DMS114 treated with DMSO at 0.1 percent for 48 hours (cell line): ENCODE results near the gene VPS54.
"Not testable (repeated sequence)": the region's sequence is repeated elsewhere in the genome, so short reads cannot be mapped to it uniquely, and the experiment has no call there.

Source experiments
- DNase-seq: peaks from one replicate; lab custom pipeline; 2025; ENCODE audit not compliant: unreplicated experiment; lab: John Stamatoyannopoulos, UW

The VPS54 gene

GRCh38 chr2:64023485-64024258 lies 4.4 kb upstream of the VPS54 start:
- DNase-seq, result no peak

GRCh38 chr2:64021578-64021977 lies 2.4 kb upstream of the VPS54 start:
- DNase-seq, result no peak

DNA sequence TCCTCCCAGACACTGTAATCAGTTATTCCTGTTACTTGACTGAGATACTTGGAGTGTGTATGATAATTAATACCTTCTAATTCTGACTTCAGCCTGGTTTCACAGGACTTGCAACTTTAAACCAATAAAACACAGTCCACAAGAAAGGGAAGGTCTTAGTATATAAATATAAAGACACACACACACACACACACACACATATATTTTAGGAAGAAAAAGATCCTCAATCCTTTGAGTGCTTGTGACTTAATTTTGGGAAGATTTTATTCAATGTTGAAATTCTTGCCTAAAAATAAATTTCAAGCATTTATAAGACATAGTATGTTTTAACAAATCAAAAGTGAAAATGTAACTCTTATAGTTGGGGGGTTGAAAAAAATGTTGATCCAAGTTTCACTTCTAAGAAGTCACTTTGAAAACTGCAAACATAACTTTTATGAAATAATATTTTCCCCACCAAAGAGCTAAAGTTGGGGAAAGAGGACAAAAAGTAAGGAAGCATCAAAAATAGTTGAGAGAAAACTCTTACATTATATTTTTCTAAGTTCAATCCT lies 824 bp upstream of the VPS54 start:
- peak; percentile 50 for DNase-seq

DNA sequence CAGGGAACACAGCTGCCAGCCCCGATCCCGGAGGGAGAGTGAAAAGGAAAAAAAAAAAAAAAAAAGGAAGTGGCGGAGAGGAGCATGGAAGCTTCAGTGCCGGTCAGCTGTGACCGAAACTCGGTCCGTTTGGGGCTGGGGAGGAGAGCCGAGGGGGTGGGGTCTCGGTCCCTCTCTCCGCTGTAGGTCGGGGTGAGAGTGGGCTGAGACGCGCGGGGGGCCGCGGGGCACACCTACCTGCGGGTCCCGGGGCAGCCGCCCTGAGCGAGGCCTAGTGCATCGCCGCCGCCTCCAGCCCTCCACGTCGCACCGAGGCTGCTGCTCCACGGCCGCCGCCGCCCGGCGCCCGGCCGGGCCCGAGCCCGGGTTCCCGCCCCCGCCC lies 536 bp downstream of the VPS54 start:
- no peak for DNase-seq

DNA sequence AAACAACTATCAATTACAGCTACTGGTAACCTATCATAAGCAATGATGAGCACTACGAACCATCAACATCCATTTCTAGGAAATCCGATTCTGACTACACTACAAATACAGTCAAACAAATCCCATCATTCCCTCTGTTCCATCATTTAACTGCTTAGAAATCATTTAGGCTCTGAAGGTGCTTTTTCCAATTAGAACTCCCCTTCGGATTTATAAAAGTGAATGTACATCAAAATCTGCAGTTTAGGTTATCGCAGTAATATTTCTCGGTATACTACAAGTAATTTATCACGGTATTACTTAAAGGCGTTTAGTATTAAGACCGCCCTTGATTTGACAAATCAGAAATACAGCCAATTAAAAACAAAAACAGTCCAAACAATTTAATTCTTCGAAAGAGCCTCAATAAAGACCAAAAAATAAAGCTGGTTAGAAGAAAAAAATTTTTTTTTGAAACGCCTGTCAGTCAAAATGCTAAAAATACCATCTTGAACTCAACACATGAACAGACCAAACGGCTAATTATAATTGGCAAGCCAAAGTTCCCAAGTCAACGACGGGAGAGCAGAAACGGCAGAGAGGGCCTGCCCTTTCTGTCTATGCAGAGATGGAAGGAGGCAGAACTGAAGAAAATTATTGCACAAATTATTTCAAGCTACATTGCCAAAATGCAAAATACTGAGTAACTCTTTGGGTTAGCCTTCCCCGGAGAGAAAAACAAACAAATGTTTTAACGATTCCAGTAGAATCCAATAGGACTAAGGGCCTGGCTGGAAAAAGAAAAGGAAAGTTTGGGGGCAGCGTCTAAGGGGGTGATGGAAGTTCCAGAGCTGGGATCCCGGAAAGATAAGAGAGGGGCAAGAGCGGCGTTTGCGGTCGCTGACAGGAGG lies 1.2 kb downstream of the VPS54 start:
- peak; percentile 39 for DNase-seq

DNA sequence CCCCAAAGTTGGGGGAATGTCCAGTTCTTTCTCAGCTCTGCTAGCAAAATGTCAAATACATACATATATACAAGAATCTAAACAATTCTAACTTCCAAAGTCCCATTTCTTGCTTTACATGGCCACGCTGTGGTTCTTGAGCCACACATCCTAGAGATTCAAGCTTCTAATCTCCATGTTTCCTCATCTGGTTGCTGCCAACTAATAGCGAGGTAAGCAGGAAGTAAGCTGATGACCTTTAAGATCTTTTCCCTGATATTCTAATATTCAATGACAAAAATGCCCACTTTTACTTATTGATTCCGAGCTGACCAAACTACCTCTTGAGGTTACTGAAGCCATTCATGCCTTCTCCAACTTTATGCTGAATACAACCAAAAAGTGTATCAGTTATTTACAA lies 3.3 kb downstream of the VPS54 start:
- no peak for DNase-seq

DNA sequence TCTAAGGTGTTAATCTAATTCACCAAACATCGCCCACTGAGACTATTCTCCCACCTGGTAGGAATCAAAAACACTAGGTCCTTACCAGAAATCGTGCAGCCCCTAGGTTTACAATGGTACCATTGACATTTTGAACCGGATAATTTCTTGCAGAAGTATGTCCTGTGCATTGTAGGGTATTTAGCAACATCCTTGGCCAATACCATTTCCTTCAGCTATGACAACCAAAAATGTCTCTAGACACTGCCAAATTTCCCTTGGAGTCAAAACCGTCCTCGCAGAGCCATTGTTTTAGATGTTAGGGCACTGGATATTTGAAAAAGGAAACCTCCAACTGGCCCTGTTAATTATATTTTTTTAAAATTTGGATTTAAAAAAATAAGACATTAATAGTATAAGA lies 3.8 kb downstream of the VPS54 start:
- DNase-seq, result no peak

- no peak for DNase-seq
These were observed 4.6 kb downstream of the VPS54 start for GRCh38 chr2:64014628-64015027.

DNA sequence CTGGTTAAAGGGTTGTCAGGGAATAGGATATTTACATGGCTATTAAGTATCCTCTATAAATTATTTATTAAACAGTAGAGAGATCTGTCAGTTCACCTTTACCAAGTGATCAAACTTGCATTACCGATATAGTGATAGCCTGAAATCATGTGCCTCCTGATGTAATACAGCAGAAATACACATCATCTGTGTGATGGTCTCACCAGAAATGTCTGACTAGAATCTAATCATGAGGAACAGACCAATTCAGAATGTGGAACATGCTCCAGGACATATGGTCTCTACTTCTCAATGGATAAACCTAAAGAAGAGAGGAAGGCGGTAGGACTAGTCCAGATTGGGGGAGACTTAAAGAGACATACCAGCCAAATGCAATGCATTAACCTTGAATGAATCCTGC lies 6.2 kb downstream of the VPS54 start:
- DNase-seq, result no peak

- DNase-seq, result no peak
These were observed 7.1 kb downstream of the VPS54 start for GRCh38 chr2:64012115-64012514.

- no peak for DNase-seq
These were observed 10.7 kb downstream of the VPS54 start for GRCh38 chr2:64008434-64009009.

DNA sequence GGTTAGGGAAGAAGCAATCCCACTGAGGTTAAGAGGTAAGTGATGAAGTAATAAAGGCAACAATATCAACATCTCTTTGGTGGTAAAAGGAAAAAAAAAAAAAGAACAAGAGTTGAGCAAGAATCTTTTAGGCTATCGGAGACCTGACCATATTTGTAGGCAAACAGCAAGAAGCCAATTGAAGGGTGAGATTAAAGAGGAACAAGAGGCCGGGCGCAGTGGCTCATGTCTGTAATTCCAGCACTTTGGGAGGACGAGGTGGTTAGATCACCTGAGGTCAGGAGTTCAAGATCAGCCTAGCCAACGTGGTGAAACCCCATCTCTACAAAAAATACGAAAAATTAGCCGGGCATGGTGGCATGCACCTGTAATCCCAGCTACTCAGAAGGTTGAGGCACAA lies 11.3 kb downstream of the VPS54 start:
- no peak for DNase-seq

DNA sequence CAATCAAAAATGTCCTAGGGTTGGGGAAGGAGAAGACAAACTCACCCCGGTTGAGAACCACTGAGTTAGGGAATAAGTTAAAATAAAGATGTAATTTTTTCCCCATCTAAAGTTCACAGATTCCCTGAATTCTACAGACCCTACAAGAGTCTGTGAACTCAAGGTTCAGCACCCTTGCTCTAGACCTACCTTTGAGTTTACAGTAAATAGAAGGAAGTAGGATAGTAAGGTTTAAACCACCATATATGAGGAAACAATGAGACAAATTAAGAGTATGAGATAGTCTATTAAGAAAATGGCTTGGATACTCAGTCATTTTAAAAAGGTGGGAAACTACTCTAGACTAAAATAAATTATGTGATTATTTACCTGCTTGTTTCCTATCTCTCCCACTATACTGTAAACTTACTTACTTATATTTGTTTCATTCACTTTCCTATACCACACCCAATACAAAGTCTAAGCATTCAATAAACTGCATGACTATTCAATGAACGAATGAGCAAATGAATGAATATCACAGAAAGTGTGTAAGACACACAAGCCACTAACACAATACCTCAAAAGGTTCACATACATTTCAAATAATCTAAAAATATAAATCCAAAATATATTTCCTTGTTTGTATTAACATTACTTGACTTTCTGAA lies 13.4 kb downstream of the VPS54 start:
- DNase-seq, result no peak

GRCh38 chr2:64003239-64003638 lies 16.0 kb downstream of the VPS54 start:
- no peak for DNase-seq

- no peak for DNase-seq
These were observed 17.7 kb downstream of the VPS54 start for GRCh38 chr2:64001382-64002101.

GRCh38 chr2:64000630-64001381 lies 18.4 kb downstream of the VPS54 start:
- DNase-seq, result no peak

DNA sequence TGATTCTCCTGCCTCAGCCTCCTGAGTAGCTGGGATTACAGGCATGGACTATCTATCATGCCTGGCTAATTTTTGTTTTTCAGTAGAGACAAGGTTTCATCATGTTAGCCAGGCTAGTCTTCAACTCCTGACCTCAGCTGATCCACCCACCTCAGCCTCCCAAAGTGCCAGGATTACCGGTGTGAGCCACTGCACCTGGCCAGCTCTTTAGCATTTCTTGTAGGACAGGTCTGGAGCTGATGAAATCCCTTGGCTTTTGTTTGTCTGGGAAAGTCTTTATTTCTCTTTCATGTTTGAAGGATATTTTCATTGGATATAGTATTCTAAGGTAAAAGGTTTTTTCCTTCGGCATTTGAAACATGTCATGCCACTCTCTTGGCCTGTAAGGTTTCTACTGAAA lies 20.2 kb downstream of the VPS54 start:
- DNase-seq, result no peak

GRCh38 chr2:63996582-63997198 lies 22.5 kb downstream of the VPS54 start:
- DNase-seq, result not testable (repeated sequence)

DNA sequence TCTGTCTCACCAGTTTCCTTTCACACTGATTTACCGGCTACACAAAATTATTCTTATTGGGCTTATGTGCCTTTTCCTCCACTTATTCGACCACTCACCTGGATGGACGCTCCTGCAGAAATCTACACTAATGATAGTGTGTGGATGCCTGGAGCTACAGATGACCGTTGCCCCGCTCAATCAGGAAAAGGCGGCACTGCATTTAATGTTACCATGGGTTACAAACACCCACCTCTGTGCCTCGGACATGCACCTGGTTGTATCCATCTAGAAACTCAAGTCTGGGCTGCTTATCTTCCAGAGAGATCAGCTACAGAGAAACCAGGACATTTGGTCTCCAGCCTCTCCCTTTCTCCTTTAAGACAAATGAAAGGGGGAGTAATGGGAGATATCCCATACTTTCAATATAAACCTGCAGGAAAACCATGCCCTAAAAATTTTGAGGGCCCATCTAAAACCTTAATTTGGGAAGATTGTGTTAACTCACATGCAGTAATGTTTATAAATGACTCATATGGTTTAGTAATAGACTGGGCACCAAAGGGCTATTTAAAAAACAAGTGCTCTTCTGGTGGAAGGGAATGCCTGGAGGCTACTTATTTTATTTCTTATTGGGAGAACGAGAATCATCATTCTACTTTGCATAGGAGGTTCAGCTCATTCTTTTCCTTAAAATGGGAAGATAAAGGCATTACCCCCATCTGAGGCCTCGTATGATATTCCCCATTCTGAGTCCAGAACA lies 24.7 kb downstream of the VPS54 start:
- not testable (repeated sequence) for DNase-seq
